ENCODE measurements around the gene PGBD4. TPM values are rescaled to one million over a fixed set of nuclear protein-coding genes. Genes with fewer than 3 reads are reported as not detected.

PGBD4 gene
- total and polyA plus RNA-seq, 12 donors, result 0.30 to 3.0 (median 1.4) TPM

DNA sequence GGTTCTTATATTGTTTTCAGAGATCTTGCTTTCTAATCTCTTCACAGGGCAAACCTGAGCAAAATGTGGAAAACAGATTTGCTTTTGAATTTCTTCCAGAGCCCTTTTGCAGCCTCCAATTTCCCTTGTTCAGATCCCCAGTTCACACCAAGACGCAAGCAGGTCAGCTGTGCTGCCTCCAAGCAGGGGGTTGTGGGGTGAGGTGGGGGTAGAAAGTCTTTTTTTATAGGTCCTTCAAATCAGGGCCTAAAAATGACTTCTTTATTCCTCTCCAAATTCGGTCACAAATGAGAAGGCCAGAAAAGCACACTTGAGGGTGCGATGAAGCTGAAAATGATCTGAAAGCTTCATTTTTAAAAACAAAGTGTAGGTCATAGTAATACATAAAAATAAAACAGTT is 36.6 kb upstream of the PGBD4 start:
- Histone ChIP-seq H3K9me3 (replicated peaks in 1 of 3) (no peaks in the 10 kb centered on the region), H3K4me3 (no peak overlapping the region), H3K27ac (no peak overlapping the region), H3K36me3 (replicated peaks in 1 of 2) (no peaks in the 10 kb centered on the region), H3K27me3 (no peaks in the 10 kb centered on the region), H3K4me1 (replicated peaks in 1 of 2) (no peaks in the 10 kb centered on the region)
- TF ChIP-seq, protein P1, sequence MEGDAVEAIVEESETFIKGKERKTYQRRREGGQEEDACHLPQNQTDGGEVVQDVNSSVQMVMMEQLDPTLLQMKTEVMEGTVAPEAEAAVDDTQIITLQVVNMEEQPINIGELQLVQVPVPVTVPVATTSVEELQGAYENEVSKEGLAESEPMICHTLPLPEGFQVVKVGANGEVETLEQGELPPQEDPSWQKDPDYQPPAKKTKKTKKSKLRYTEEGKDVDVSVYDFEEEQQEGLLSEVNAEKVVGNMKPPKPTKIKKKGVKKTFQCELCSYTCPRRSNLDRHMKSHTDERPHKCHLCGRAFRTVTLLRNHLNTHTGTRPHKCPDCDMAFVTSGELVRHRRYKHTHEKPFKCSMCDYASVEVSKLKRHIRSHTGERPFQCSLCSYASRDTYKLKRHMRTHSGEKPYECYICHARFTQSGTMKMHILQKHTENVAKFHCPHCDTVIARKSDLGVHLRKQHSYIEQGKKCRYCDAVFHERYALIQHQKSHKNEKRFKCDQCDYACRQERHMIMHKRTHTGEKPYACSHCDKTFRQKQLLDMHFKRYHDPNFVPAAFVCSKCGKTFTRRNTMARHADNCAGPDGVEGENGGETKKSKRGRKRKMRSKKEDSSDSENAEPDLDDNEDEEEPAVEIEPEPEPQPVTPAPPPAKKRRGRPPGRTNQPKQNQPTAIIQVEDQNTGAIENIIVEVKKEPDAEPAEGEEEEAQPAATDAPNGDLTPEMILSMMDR (IDR thresholded peaks at IDR 0.05), result no peak
- TF ChIP-seq POLR2A (IDR thresholded peaks at IDR 0.05), result no peak
- intact Hi-C loops (cut with DNase I), result loop anchor here (5.0 to 10.0 kb wide), 3 partner anchors 147 to 300 kb away; partner anchors contain the start of genes KATNBL1 (in 2 of the 2) and LPCAT4 (in 1 of the 2)
- WGBS, 4 donors, result 85 to 93% (median 91%) methylated on average over 3 of the region's 3 CpGs
- DNase-seq, result no peak

GRCh38 chr15:34065941-34066340 is 35.9 kb upstream of the PGBD4 start:
- no peak for DNase-seq
- intact Hi-C loops (cut with DNase I), result loop anchor here (5.0 to 10.0 kb wide), 3 partner anchors 146 to 299 kb away; partner anchors contain the start of genes KATNBL1 (in 2 of the 2) and LPCAT4 (in 1 of the 2)
- no peaks in the 10 kb centered on the region for H3K4me1 ChIP-seq (replicated peaks in 1 of 2)

GRCh38 chr15:34070003-34070402 is 31.9 kb upstream of the PGBD4 start:
- no peak overlapping the region for H3K4me3 ChIP-seq
- no peaks in the 10 kb centered on the region for H3K9me3 ChIP-seq (replicated peaks in 1 of 3)
- 74 to 80% (median 79%) methylated on average over 6 of the region's 6 CpGs for WGBS, 4 donors
- no peaks in the 10 kb centered on the region for H3K36me3 ChIP-seq (replicated peaks in 1 of 2)
- H3K27ac ChIP-seq, result no peak overlapping the region
- H3K4me1 ChIP-seq (replicated peaks in 1 of 2), result no peaks in the 10 kb centered on the region
- no peaks in the 10 kb centered on the region for H3K27me3 ChIP-seq
- no peak for DNase-seq
- intact Hi-C loops (cut with DNase I), result no loop called here
- TF ChIP-seq, protein P1 (IDR thresholded peaks at IDR 0.05), result no peak
- TF ChIP-seq POLR2A (IDR thresholded peaks at IDR 0.05), result no peak

More at GRCh38 chr15:34065941-34066340, 35.9 kb upstream of the PGBD4 start:
- TF ChIP-seq, protein P1 (IDR thresholded peaks at IDR 0.05), result no peak
- TF ChIP-seq POLR2A (IDR thresholded peaks at IDR 0.05), result no peak
- H3K27me3 ChIP-seq, result no peaks in the 10 kb centered on the region
- no peak overlapping the region for H3K4me3 ChIP-seq
- no peaks in the 10 kb centered on the region for H3K36me3 ChIP-seq (replicated peaks in 1 of 2)
- no peak overlapping the region for H3K27ac ChIP-seq
- H3K9me3 ChIP-seq (replicated peaks in 1 of 3), result no peaks in the 10 kb centered on the region
- WGBS, 4 donors, result 72 to 86% (median 84%) methylated on average over 8 of the region's 8 CpGs

GRCh38 chr15:34076785-34077184 is 25.1 kb upstream of the PGBD4 start:
- Histone ChIP-seq H3K4me1 (replicated peaks in 1 of 2) (no peaks in the 10 kb centered on the region), H3K9me3 (replicated peaks in 1 of 3) (no peaks in the 10 kb centered on the region), H3K36me3 (replicated peaks in 1 of 2) (no peaks in the 10 kb centered on the region), H3K27ac (no peak overlapping the region), H3K4me3 (no peak overlapping the region), H3K27me3 (no peaks in the 10 kb centered on the region)
- no peak for TF ChIP-seq POLR2A (IDR thresholded peaks at IDR 0.05)
- TF ChIP-seq, protein P1 (IDR thresholded peaks at IDR 0.05), result no peak
- no peak for DNase-seq
- WGBS, 4 donors, result 91 to 95% (median 94%) methylated on average over 4 of the region's 4 CpGs
- intact Hi-C loops (cut with DNase I), result no loop called here
